Measurements from ENCODE around the gene AIFM3. TPM values are rescaled to one million over a fixed set of nuclear protein-coding genes. Genes with fewer than 3 reads are reported as not detected.
"Not testable (repeated sequence)": the region's sequence is repeated elsewhere in the genome, so short reads cannot be mapped to it uniquely, and the experiment has no call there.

Gene AIFM3
- total and polyA plus RNA-seq, 2 donors (not counting 1 experiment from before 2014, with no cell fraction given) = 3.0 to 6.0 TPM

DNA sequence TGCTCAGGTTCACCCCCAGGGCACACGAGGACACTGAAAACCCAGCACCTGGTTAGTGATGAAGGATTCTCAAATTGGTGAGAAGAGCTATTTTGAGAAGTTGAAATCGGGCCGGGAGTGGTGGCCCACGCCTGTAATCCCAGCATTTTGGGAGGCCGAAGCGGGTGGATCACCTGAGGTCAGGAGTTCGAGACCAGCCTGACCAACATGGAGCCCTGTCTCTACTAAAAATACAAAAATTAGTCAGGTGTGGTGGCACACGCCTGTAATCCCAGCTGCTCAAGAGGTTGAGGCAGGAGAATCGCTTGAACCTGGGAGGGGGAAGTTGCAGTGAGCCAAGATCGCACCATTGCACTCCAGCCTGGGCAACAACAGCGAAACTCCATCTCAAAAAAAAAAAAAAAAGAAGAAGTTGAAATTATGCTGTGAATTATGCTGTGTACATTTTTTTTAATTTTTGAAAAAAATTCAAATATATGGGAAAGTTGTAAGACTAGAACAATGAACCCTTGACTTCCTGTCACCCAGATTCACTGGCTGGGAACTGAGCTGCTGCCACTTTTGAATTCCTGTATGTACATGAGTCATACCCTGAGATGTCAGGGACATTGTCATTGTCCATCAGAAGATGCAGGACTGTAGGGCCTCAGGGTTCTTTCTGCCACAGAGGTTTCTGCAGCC is 5.1 kb downstream of the AIFM3 start:
- H3K4me3 Mint-ChIP-seq; H4K20me1 ChIP-seq (ENCODE audit: control insufficient read depth, insufficient read depth, low read length, poor library complexity, severe bottlenecking); H3K9me3 Mint-ChIP-seq (ENCODE audit: insufficient read depth); H3K27me3 ChIP-seq (replicated peaks in 1 of 4; ENCODE audit: control extremely low read depth in 1 of 4, control insufficient read depth in 3 of 4, insufficient read depth in 4 of 4, low read length in 3 of 4); H3K36me3 ChIP-seq (replicated peaks in 1 of 2; ENCODE audit: control extremely low read depth in 1 of 2, control insufficient read depth in 1 of 2, extremely low read depth in 1 of 2, insufficient read depth in 2 of 2, low read length in 1 of 2); H3K9me3 ChIP-seq (ENCODE audit: control extremely low read depth in 1 of 3, control insufficient read depth in 2 of 3, insufficient read depth in 1 of 3, low read length in 2 of 3); H3K27me3 Mint-ChIP-seq; H3K79me2 ChIP-seq (ENCODE audit: control insufficient read depth, insufficient read depth, low read length); H2AFZ ChIP-seq (ENCODE audit: insufficient read depth, low read depth, low read length, poor library complexity, severe bottlenecking); H3K9ac ChIP-seq (ENCODE audit: low read length); POLR2A ChIA-PET; intact Hi-C loops (cut with micrococcal nuclease); H3K4me3 ChIP-seq (ENCODE audit: control extremely low read depth in 1 of 5, extremely low read depth in 1 of 5, insufficient read depth in 1 of 5, low read depth in 2 of 5, low read length in 4 of 5): not testable (repeated sequence)
- Histone ChIP-seq H3K4me2 (replicated peaks; ENCODE audit: low read depth, low read length, poor library complexity, severe bottlenecking) (peak overlapping the region; percentile 47), H3K4me1 (ENCODE audit: control insufficient read depth in 2 of 2, insufficient read depth in 2 of 2, low read length in 2 of 2) (peaks cover 32 to 46% of the 10 kb centered on the region in 2 donors), H3K27ac (ENCODE audit: low read length in 2 of 2) (peak overlapping the region; percentile 24 to 30)
- CTCF ChIA-PET = interaction anchor here (0.7 to 2.1 kb wide), 5 partner anchors 9 to 1120 kb away, joined by 3 to 5 read pairs (median 4); partner anchors contain the start of gene LZTR1
- Mint-ChIP-seq H3K27ac (peak overlapping the region; percentile 68), H3K4me1 (peaks cover 36% of the 10 kb centered on the region)
- DNase-seq (peak; percentile 42), ATAC-seq (ENCODE audit: low read depth) (peak; percentile 38)
- 90% methylated on average over 5 of the region's 11 CpGs for WGBS (ENCODE audit: insufficient coverage)

DNA sequence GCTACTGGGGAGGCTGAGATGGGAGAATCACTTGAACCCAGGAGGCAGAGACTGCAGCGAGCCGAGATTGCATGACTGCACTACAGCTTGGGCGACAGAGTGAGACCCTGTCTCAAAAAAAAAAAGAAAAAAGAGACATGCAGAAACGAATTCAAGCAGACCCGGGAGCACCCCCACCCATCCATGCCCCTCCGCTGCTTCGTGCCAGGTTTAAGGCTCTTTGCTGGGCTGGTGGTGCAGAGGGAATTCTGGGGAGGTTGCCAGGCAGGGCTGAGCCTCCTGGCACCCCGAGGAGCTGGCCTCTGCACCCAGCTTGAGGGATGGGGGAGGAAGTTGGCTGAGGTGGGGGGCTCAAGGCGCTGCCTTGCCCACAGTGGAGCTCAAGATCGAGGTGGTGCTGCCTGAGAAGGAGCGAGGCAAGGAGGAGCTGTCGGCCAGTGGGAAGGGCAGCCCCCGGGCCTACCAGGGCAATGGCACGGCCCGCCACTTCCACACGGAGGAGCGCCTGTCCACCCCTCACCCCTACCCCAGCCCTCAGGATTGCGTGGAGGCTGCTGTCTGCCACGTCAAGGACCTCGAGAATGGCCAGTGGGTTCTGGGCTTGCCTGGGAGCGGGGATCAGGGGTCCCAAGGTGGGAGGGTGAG is 6.0 kb downstream of the AIFM3 start:
- Histone ChIP-seq H3K9ac (ENCODE audit: low read length) (no peak overlapping the region), H3K9me3 (ENCODE audit: control extremely low read depth in 1 of 3, control insufficient read depth in 2 of 3, insufficient read depth in 1 of 3, low read length in 2 of 3) (peaks cover 0 to 6% (median 0%) of the 10 kb centered on the region in 3 donors), H2AFZ (ENCODE audit: insufficient read depth, low read depth, low read length, poor library complexity, severe bottlenecking) (no peak overlapping the region), H4K20me1 (ENCODE audit: control insufficient read depth, insufficient read depth, low read length, poor library complexity, severe bottlenecking) (no peaks in the 10 kb centered on the region), H3K79me2 (ENCODE audit: control insufficient read depth, insufficient read depth, low read length) (no peaks in the 10 kb centered on the region), H3K4me1 (ENCODE audit: control insufficient read depth in 2 of 2, insufficient read depth in 2 of 2, low read length in 2 of 2) (peaks cover 25 to 37% of the 10 kb centered on the region in 2 donors), H3K27ac (ENCODE audit: low read length in 2 of 2) (peak overlapping the region in 1 of 2 donors; percentile 30), H3K27me3 (replicated peaks in 1 of 4; ENCODE audit: control extremely low read depth in 1 of 4, control insufficient read depth in 3 of 4, insufficient read depth in 4 of 4, low read length in 3 of 4) (no peaks in the 10 kb centered on the region), H3K4me3 (ENCODE audit: control extremely low read depth in 1 of 5, extremely low read depth in 1 of 5, insufficient read depth in 1 of 5, low read depth in 2 of 5, low read length in 4 of 5) (no peak overlapping the region), H3K4me2 (replicated peaks; ENCODE audit: low read depth, low read length, poor library complexity, severe bottlenecking) (peak overlapping the region; percentile 47), H3K36me3 (replicated peaks in 1 of 2; ENCODE audit: control extremely low read depth in 1 of 2, control insufficient read depth in 1 of 2, extremely low read depth in 1 of 2, insufficient read depth in 2 of 2, low read length in 1 of 2) (no peaks in the 10 kb centered on the region)
- TF ChIP-seq EZH2 (IDR thresholded peaks at IDR 0.05; ENCODE audit: borderline replicate concordance, insufficient read depth, low read depth, low read length, poor library complexity, severe bottlenecking) = no peak
- TF ChIP-seq, protein P1, sequence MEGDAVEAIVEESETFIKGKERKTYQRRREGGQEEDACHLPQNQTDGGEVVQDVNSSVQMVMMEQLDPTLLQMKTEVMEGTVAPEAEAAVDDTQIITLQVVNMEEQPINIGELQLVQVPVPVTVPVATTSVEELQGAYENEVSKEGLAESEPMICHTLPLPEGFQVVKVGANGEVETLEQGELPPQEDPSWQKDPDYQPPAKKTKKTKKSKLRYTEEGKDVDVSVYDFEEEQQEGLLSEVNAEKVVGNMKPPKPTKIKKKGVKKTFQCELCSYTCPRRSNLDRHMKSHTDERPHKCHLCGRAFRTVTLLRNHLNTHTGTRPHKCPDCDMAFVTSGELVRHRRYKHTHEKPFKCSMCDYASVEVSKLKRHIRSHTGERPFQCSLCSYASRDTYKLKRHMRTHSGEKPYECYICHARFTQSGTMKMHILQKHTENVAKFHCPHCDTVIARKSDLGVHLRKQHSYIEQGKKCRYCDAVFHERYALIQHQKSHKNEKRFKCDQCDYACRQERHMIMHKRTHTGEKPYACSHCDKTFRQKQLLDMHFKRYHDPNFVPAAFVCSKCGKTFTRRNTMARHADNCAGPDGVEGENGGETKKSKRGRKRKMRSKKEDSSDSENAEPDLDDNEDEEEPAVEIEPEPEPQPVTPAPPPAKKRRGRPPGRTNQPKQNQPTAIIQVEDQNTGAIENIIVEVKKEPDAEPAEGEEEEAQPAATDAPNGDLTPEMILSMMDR (IDR thresholded peaks at IDR 0.05) = no peak
- no peaks in the 10 kb centered on the region for H3K9me3 Mint-ChIP-seq (ENCODE audit: insufficient read depth)
- H3K4me1 Mint-ChIP-seq = peaks cover 29% of the 10 kb centered on the region
- WGBS (ENCODE audit: insufficient coverage) = 72% methylated on average over 10 of the region's 21 CpGs
- no peaks in the 10 kb centered on the region for H3K27me3 Mint-ChIP-seq
- no peak overlapping the region for H3K4me3 Mint-ChIP-seq
- no peak overlapping the region for H3K27ac Mint-ChIP-seq
- CTCF ChIA-PET = interaction anchor here (0.7 to 2.1 kb wide), 3 partner anchors 11 to 1121 kb away, joined by 3 to 5 read pairs (median 5); no protein-coding TSS in a partner anchor
- DNase-seq = no peak
- intact Hi-C loops (cut with micrococcal nuclease) = no loop called here
- POLR2A ChIA-PET = interaction anchor here (0.7 kb wide), 1 partner anchor 47 kb away, joined by 3 read pairs; no protein-coding TSS in a partner anchor
- ATAC-seq (ENCODE audit: low read depth) = no peak
